Right lobe of liver (tissue), 6 donors: ENCODE measurements around the gene CERS3. TPM values are rescaled to one million over a fixed set of nuclear protein-coding genes. Genes with fewer than 3 reads are reported as not detected.

Experiments used
- ATAC-seq, 4 donors: fragments of 200-7000 bp; cut with Tn5 transposase; one replicate each; pipeline ENCODE4 v1.9.1; 2020; ENCODE audit warnings: mild to moderate bottlenecking in 4 of 4, moderate library complexity in 4 of 4
- DNase-seq, 3 donors: peaks; one replicate each; pipeline ENCODE4 v3.0.0-alpha.2; 2020
- H3K27ac ChIP-seq, 3 donors: fragments of 200-600 bp; one replicate each; pipeline ENCODE4 v1.8.0; 2022
- H3K27me3 ChIP-seq, 2 donors: fragments of 200-600 bp; one replicate each; pipeline ENCODE4 v1.8.0; 2022
- H3K36me3 ChIP-seq, 4 donors: fragments of 200-600 bp; sonication (generic) in 1 of 4; one replicate each; pipeline versions ENCODE4 v1.5.1 to v1.8.0; 2017 to 2022; ENCODE audit warnings: control low read depth in 1 of 4
- H3K4me1 ChIP-seq, 4 donors: fragments of 200-600 bp; sonication (generic) in 1 of 4; one replicate each; pipeline versions ENCODE4 v1.5.1 to v1.8.0; 2017 to 2022; ENCODE audit warnings: control low read depth in 1 of 4
- H3K4me3 ChIP-seq, 3 donors: fragments of 200-600 bp; one replicate each; pipeline ENCODE4 v1.8.0; 2022
- H3K9me3 ChIP-seq, 4 donors: fragments of 200-600 bp; sonication (generic) in 1 of 4; one replicate each; pipeline versions ENCODE4 v1.5.1 to v1.8.0; 2017 to 2022; ENCODE audit warnings: control low read depth in 1 of 4
- CTCF ChIP-seq, 4 donors: fragments of 200-600 bp in 3 of 4; fragments of 450-650 bp in 1 of 4; IDR thresholded peaks; one replicate each; pipeline versions ENCODE4 v1.5.1 to v1.8.0; 2016 to 2022; ENCODE audit warnings: antibody characterized with exemption in 4 of 4, mild to moderate bottlenecking in 2 of 4
- POLR2A ChIP-seq: fragments of 450-650 bp; IDR thresholded peaks from one replicate; pipeline ENCODE4 v1.6.1; 2017; ENCODE audit warnings: antibody characterized with exemption, mild to moderate bottlenecking
- WGBS: methylation state at CpG from one replicate; pipeline ENCODE4 v1.1.6; 2018; ENCODE audit warnings: low coverage, low lambda C conversion rate; ENCODE audit not compliant: insufficient coverage; ENCODE audit errors: missing lambda C conversion rate; 5-methylcytosine and 5-hydroxymethylcytosine counted together
- intact Hi-C, 2 donors: fragments of 100-400 bp; cut with DNase I; formaldehyde crosslinking; loops; one replicate each; pipeline versions ENCODE4 v1.11.2 to v1.14.1; 2022
- total RNA-seq, 6 experiments: library from RNA; depleted of rRNA in 2 of 6; stranded (reverse); fragments of >200 nt in 2 of 6; fragmentation: NEBNext Ultra II Directional in 3 of 6; extraction: Animal tissue kit (Norgen Biotek cat#: 25700) in 3 of 6; gene quantifications; one replicate each; pipeline versions ENCODE4 v1.1.0 to v1.2.4, GENCODE V29; 2016 to 2023
- donor health status: DM: no; HTN: yes; CAD: no.
- donor health status: DM: no; HTN: no; CAD: no.
- donor health status: DM: no; HTN: no; CAD: no.
- donor health status: DM: no; HTN: yes; CAD: no.
- donor health status: DM: no; HTN: yes; CAD: no.

Gene CERS3
- total RNA-seq, 6 experiments from 2014 or later = not detected

GRCh38 chr15:100565591-100565990 lies 36.8 kb upstream of the CERS3 start:
- H3K27ac ChIP-seq = no peak overlapping the region
- H3K27me3 ChIP-seq = no peaks in the 10 kb centered on the region
- TF ChIP-seq POLR2A (no peak), CTCF (IDR thresholded peaks at IDR 0.05) (no peak)
- 83% methylated on average over 2 of the region's 3 CpGs for WGBS
- DNase-seq = no peak
- no peaks in the 10 kb centered on the region for H3K36me3 ChIP-seq
- no peaks in the 10 kb centered on the region for H3K4me1 ChIP-seq
- H3K9me3 ChIP-seq = no peaks in the 10 kb centered on the region
- ATAC-seq = no peak
- intact Hi-C loops = no loop called here
- no peak overlapping the region for H3K4me3 ChIP-seq

- H3K9me3 ChIP-seq = no peaks in the 10 kb centered on the region
- ATAC-seq (peak in 2 of 4 donors; percentile 9 to 35), DNase-seq (no peak)
- H3K4me3 ChIP-seq = no peak overlapping the region
- intact Hi-C loops = no loop called here
- TF ChIP-seq POLR2A (no peak), CTCF (IDR thresholded peaks at IDR 0.05) (no peak)
- no peaks in the 10 kb centered on the region for H3K36me3 ChIP-seq
- no peaks in the 10 kb centered on the region for H3K27me3 ChIP-seq
- peaks cover 0 to 11% (median 0%) of the 10 kb centered on the region in 4 donors for H3K4me1 ChIP-seq
- H3K27ac ChIP-seq = no peak overlapping the region
These were observed 31.6 kb upstream of the CERS3 start for GRCh38 chr15:100560323-100560722.

- Histone ChIP-seq H3K4me3 (no peak overlapping the region), H3K9me3 (no peaks in the 10 kb centered on the region), H3K4me1 (peaks cover 0 to 11% (median 0%) of the 10 kb centered on the region in 4 donors), H3K36me3 (no peaks in the 10 kb centered on the region), H3K27ac (no peak overlapping the region), H3K27me3 (no peaks in the 10 kb centered on the region)
- intact Hi-C loops = no loop called here
- WGBS = 56% methylated on average over 2 of the region's 2 CpGs
- ATAC-seq (peak; percentile 89 to 99 (median 96)), DNase-seq (peak in 2 of 3 donors; percentile 37 to 68)
- TF ChIP-seq CTCF (IDR thresholded peaks at IDR 0.05) = no peak
- no peak for TF ChIP-seq POLR2A
These were observed 30.6 kb upstream of the CERS3 start for GRCh38 chr15:100559330-100559729.

GRCh38 chr15:100558771-100559254 lies 30.1 kb upstream of the CERS3 start:
- Histone ChIP-seq H3K36me3 (no peaks in the 10 kb centered on the region), H3K4me3 (no peak overlapping the region), H3K27ac (no peak overlapping the region), H3K9me3 (no peaks in the 10 kb centered on the region), H3K4me1 (peaks cover 0 to 11% (median 0%) of the 10 kb centered on the region in 4 donors), H3K27me3 (no peaks in the 10 kb centered on the region)
- DNase-seq (peak in 1 of 3 donors; percentile 36), ATAC-seq (peak in 2 of 4 donors; percentile 39 to 49)
- TF ChIP-seq POLR2A (no peak), CTCF (IDR thresholded peaks at IDR 0.05) (no peak)
- no CpG with 5 or more reads among the region's 50 CpGs for WGBS
- intact Hi-C loops = no loop called here

- no peaks in the 10 kb centered on the region for H3K9me3 ChIP-seq
- H3K27ac ChIP-seq = no peak overlapping the region
- H3K4me1 ChIP-seq = no peaks in the 10 kb centered on the region
- TF ChIP-seq POLR2A = no peak
- no peak for TF ChIP-seq CTCF (IDR thresholded peaks at IDR 0.05)
- no peaks in the 10 kb centered on the region for H3K27me3 ChIP-seq
- H3K4me3 ChIP-seq = no peak overlapping the region
- whole genome bisulfite sequencing = 81% methylated on average over 15 of the region's 16 CpGs
- no peak for ATAC-seq
- no peak for DNase-seq
- intact Hi-C loops = no loop called here
- H3K36me3 ChIP-seq = no peaks in the 10 kb centered on the region
These were observed 24.7 kb upstream of the CERS3 start for GRCh38 chr15:100553468-100553867.
